Endothelial cell of umbilical vein (primary cell): ENCODE data around the gene PGA3.

ENCODE experiments used
- CTCF ChIP-seq, 2 donors: IDR thresholded peaks; 1 replicate in 1 of 2; 2 replicates in 1 of 2; pipeline ENCODE4 v1.5.1; 2011; ENCODE audit warnings: low read length in 2 of 2, mild to moderate bottlenecking in 2 of 2, moderate library complexity in 2 of 2, control low read depth in 1 of 2, inconsistent platforms in 1 of 2, low read depth in 1 of 2; ENCODE audit not compliant: insufficient read depth in 1 of 2; ENCODE audit errors: extremely low read depth in 1 of 2
- POLR2AphosphoS5 ChIP-seq: IDR thresholded peaks from 2 replicates; pipeline ENCODE4 v1.6.1; 2012; ENCODE audit warnings: low read depth, mild to moderate bottlenecking, control low read depth, low read length, moderate library complexity; ENCODE audit not compliant: insufficient read depth

DNA sequence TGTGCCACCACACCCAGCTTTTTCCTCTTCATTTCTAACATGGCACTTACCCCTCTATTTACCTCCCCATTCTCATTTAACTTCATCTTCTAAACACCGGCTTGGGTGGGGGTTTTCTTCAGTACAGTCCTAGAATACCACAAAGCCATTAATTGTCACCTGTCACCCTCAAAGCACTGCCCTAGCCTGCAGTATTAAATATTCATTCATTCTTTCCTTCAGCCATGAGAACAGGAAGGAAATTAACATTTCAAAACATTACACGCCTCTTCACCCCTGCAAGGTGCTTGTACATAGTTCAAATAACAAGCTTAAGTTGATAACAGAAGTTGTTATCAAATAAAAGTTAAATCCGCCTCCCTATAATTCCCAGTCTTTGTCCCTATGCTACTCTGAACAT lies 31.4 kb upstream of the PGA3 start:
- TF ChIP-seq CTCF (IDR thresholded peaks at IDR 0.05; ENCODE audit: extremely low read depth in 1 of 2, insufficient read depth in 1 of 2, low read depth in 1 of 2, low read length in 2 of 2) (no peak), POLR2AphosphoS5 (no peak)
